Erythroblast (primary cell): Measurements from ENCODE around the gene ARMC9.

Experiments
- DNase-seq, 2 experiments: peaks; one replicate each; lab custom pipeline; 2025; lab: John Stamatoyannopoulos, UW
- GATA1 ChIP-seq: IDR thresholded peaks from 2 replicates; pipeline ENCODE4 v1.6.1; 2011; ENCODE audit warnings: low read depth, mild to moderate bottlenecking, control low read depth, low read length, moderate library complexity
- POLR2A ChIP-seq: IDR thresholded peaks from 2 replicates; pipeline ENCODE4 v1.6.1; 2011; ENCODE audit warnings: mild to moderate bottlenecking, low read length

Gene ARMC9

DNA sequence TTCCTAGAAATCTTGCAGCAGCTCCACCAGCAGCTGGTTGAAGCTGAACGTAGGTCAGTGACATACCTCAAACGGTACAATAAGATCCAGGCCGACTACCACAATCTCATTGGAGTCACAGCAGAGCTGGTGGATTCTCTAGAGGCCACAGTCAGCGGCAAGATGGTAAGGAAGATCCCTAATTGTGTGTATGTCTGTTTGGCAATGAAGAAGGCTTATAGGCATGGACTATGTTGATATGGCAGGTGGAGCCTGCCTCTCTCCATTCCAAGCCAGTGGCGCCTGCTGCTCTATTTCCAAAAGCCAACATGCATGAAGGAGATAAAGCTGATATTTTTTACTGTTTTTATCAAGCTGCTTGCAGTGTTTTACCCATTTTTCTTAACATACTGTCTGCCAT, 36.8 kb downstream of the ARMC9 start:
- peak; percentile 88 to 98 for DNase-seq
- TF ChIP-seq GATA1 (no peak), POLR2A (peak; percentile 53)

DNA sequence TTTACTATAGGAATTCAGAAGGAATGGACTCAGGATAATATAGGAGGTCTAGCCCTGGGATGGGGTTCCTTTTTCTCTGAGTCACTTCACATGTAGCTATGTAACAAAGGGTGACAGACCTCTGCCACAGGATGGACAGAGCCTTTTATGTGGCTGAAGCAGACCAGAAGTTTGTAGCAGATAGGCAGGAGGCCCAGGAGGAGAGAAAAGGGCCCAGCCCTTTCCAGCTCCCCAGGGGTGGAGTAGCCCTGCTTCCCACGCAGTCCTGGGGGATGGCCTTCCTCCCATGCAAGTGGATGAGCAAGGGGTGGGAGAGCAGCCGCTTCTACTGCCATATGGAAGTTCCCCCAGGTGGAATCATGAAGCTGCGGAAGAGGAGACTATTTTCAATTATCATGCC, 40.3 kb downstream of the ARMC9 start:
- DNase-seq, result peak; percentile 70 to 84
- TF ChIP-seq POLR2A (no peak), GATA1 (no peak)

DNA sequence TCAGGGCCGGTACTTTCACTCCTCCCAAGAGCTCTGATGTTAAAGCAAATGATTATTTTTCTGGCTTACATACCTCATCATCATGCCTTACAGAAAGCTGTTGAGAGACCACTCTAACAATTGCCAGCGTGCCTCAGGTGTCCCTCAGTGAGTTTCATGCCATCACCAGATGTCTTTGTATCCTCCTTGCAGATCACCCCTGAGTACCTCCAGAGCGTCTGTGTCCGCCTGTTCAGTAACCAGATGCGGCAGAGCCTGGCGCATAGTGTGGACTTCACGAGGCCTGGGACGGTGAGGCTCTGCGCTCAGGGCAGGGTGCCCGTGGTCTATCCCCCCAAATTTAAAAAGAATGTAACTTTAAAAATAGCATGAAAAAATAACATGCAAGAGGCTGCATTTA, 41.3 kb downstream of the ARMC9 start:
- no peak for DNase-seq
- TF ChIP-seq GATA1, result no peak
- TF ChIP-seq POLR2A, result no peak

DNA sequence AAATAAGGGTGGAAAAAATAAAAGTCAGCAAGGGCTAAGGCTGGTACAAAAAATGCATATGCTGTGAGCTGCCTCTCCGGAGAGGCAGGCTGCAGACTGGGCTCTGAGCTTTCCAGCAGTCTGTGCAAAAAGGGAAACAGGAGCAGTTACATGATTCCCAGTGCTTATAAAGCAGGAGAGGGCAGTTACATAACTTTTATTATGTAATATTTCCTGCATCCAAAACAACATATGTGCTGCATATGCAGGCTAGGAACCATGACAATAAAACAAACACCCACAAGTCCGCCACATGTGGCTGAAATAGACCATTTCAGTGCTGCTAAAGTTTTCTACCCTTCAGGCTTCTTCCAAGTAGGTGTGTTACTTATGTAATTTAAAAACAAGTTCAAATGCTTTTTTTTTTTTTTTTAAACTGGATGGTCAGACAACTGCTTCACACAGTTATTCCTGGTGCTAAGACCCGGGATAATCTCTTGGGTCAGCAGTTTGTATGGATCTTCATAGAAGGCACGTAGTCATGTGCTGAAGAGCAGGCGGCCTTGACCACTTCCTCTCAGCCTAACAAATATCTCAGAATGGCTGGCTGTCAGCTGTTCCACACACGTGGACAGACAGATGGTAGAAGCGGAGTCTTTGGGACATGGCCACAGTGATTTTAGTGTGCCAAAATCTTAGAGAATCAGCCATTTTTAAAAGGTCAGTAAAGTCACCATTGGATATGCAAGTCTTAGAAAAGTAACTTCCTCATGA, 43.5 kb downstream of the ARMC9 start:
- no peak for DNase-seq
- no peak for TF ChIP-seq POLR2A
- no peak for TF ChIP-seq GATA1

DNA sequence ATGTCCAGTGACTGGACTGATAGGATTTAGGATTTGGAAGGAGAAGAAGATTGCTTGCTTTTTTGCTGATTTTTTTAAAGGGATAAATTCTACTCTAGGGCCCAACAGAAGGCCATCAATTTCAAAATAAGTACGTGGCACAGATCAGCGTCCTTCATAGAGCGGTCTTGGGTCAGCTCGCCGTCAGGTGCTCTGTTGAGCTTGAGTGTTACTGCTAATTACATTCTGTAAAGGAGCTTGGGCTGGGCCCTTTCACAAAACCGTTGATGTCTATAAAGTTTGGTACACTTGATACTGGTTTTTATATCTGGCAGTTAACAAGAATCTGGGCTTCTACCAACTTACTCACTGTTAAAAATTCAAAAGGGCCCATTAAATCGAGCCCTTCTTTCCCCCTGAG, 45.4 kb downstream of the ARMC9 start:
- DNase-seq, result no peak
- TF ChIP-seq POLR2A (no peak), GATA1 (no peak)

DNA sequence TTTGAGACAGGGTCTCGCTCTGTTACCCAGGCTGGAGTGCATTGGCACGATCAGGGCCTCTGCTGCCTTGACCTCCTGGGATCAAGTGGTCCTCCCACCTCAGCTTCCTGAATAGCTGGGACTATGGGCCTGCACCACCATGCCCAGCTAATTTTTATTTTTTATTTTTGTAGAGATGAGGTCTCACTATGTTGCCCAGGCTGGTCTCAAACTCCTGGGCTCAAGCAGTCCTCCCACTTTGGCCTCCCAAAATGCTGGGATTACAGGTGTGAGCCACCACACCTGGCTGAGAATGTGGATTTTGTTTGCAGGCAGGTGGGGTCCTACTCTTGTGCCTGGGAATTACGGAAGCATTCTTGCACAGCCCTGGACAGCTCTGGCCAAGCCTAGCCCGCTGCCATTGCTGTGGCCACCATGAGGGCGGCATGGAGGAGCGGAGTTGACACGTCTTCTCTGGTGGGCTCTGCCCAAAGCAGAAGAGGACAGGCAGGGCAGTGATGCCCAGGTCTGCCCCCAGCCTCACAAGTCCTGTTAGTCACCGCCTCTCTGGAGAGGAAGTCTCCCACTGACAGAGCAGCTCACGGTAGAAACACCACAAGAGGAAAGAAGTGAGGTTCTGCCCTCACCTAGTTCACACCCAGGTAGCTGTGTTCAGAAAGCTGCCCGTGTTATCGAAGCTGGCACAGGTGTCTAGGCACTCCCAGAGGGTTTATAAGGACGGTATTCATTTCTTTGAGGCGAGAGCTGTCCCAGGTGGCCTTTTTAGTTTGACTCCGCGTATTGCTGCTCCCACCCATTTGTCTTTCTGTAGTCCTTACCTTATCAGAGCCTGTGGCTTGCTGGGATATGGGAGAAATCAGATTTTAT, 46.2 kb downstream of the ARMC9 start:
- DNase-seq, result no peak
- TF ChIP-seq GATA1 (no peak), POLR2A (no peak)

DNA sequence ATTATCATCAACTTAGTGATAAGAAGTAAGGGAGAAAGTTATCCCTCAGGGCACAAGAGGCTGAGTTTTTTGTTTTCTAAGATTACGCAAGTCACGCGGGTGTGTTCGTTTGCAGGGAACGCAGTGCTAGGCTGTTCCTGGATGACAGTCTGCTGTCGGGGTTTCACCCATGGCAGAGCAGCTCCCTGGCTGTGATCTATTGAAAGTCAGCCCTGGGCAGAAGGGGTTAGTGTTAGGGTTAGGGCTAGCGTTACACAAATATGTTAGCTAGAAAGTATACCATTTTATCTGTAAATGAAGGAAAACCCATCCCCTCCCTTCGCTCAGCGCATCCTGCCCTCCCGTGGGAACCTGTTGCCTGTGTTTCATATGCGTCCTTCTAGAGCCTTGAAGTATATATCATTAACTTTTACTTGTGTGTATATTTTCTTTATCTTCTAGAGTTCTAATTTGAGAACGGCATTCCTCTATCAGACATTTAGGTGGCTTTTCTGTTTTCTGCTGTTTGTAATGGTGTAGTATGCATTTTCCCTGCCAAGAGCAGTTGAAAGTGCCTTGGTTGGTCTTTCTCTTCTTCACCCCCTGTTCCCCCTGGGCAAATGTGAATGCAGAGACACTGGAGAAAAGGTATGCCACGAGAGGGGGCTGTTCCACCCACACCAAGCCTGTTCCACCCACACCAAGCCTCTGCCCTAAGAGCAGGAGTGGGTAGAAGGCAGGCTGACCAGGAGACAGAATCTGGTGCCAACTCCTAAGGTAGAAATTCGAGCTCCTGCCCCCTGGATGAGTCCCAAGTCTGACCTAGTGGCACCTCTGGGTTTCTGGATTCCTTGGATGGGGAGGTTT, 47.0 kb downstream of the ARMC9 start:
- DNase-seq, result peak; percentile 67 to 73
- TF ChIP-seq POLR2A (no peak), GATA1 (no peak)

DNA sequence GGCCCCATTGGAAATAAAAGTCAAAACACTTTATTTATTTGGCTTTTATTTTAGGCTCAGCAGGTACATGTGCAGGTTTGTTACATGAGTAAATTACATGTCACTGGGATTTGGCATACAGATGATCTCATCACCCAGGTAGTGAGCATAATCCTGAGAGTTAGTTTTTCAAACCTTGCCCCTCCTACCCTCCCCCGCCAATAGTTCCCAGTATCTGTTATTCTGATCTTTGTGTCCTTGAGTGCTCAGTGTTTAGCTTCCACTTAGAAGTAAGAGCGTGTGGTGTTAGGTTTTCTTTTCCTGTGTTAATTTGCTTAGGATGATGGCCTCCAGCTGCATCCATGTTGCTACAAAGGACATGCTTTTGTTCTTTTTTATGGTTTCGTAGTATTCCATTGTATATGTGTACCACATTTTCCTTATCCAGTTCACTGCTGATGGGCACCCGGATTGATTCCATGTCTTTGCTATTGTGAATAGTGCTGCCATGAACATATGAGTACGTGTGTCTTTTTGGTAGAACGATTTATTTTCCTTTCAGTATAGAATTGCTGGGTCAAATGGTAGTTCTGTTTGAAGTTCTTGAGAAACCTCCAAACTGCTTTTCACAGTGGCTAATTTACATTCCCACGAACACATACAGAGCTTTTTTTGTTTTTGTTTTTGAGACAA, 47.9 kb downstream of the ARMC9 start:
- peak in 1 of 2 experiments; percentile 21 for DNase-seq
- no peak for TF ChIP-seq GATA1
- no peak for TF ChIP-seq POLR2A

DNA sequence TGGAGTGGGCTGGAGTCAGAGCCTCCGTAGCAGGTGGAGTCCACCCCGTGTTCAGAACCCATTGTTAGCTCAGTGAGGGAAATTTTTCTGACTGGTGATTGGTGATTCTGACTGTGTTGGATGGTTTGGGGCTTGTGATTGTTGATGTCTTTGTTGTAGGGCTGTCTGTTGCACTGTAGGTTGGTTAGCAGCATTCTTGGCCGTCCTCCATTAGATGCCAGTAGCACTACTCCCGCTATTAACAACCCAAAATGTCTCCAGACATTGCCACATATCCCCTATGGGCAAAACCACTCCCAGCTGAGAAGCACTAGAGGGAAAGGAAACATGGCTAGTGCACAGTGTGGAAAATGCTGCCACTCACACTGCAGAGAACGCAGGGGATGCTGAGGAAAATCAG, 51.7 kb downstream of the ARMC9 start:
- DNase-seq, result no peak
- TF ChIP-seq GATA1 (no peak), POLR2A (no peak)

DNA sequence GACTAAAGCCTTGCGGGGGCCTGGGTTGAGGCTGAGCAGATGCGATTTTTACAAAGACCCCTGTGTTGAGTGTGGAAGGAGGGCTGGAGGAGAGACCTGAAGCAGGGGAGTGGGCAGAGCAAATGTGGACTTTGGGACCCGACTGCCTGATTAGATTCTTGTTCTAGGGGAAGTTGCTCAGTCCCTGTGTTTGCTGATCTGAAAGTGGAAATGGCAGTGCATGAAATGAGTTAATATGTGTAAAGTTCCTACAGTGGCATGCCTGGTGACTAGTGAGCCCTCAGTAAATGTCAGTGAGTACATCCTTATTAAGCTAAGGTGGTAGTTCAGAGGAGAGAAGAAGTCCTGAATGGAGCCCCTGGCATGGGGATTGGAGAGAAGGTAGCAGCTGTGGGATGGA, 52.3 kb downstream of the ARMC9 start:
- DNase-seq, result no peak
- TF ChIP-seq POLR2A, result no peak
- no peak for TF ChIP-seq GATA1

DNA sequence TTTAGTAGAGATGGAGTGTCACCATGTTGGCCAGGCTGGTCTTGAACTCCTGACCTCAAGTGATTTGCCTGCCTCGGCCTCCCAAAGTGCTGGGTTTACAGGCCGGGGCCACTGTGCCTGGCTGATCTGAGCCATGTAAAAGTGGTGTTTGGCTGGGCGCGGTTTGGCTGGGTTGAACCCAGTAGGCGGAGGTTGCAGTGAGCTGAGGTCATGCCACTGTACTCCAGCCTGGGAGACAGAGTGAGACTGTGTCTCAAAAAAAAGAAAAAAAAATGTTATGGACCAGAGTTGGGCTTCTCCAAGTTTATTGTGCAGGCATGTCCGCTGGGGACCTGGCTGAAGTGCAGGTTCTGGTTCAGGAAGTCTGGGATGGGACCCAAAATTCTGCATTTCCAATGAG, 54.9 kb downstream of the ARMC9 start:
- DNase-seq, result peak in 1 of 2 experiments; percentile 21

DNA sequence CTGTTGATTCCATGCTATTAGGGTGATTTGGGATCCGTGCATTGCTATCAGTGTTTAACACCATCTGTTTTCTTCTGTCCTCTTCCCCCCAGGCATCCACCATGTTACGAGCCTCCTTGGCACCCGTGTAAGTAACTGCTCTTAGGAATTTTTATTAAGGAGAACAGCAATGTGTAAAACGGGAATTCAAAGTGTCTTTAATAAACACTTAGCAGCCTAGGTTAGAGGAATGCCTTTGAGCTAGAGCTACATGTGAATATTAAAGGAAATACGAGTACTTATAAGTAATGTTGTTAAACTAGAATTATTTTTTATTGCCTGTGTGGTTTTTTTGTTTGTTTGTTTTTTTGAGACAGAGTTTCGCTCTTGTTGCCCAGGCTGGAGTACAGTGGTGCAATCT, 58.1 kb downstream of the ARMC9 start:
- TF ChIP-seq GATA1 (no peak), POLR2A (no peak)
- DNase-seq, result no peak

DNA sequence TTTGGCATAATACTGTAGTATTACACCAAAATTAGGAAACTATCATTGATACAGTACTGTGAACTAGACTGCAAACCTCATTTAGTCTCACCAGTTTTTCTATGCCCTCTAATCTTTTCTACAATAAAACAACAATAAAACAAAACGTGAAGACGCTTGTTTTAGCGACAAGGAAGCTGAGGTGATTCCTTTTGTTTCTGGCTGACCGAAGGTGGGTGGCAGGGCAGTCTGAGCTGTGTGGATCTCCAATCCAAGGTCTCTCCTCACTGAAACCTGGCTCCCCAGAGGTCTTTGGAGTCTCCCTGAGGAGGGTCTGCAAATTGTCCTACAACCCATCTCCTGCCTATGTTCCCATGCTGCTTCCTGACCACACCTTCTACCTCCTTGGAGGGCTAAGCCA, 59.3 kb downstream of the ARMC9 start:
- DNase-seq, result no peak
- no peak for TF ChIP-seq POLR2A
- TF ChIP-seq GATA1, result no peak

DNA sequence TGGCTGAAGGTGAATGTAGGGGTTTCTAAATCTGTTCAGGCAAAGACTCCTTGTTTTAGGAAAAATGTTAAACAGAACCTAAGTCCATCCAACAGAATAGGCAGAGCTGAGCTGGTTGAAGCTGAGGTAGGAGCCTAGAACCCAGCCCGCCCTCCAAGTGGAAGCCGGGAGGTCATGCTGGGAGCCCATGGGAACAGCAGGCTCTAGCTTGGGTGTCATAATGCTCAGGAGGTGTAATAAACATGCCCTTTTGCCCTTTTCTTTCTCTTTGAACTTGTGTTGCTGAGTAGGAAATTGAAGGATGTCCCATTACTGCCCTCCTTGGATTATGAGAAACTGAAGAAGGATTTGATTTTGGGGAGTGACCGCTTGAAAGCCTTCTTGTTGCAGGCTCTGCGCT, 60.3 kb downstream of the ARMC9 start:
- TF ChIP-seq POLR2A, result no peak
- no peak for TF ChIP-seq GATA1
- DNase-seq, result no peak

DNA sequence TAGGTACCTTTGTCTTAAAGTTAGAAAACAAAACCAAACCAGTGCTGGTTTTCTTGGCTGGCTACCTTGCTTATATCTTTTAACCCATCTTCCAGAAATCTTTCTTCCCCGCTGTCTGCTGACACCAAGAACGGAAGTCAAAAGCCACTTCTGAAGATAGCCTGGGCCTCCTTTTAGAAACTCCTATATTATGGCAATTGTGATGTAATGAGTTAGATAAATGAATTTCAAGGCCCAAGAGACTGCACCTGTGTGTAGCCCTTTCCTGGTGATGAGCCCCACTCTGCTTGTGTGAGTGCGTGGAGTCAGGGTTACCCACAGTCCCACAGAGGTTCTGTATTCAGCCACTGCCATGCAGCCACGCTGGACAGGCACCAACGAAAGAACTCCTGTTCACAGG, 60.7 kb downstream of the ARMC9 start:
- DNase-seq, result no peak
- TF ChIP-seq POLR2A (no peak), GATA1 (no peak)
